PFSK-1 (cell line): Measurements from ENCODE around the gene NALCN.

Source experiments
- POLR2AphosphoS5 ChIP-seq: IDR thresholded peaks from 2 replicates; pipeline ENCODE4 v1.6.1; 2012; ENCODE audit warnings: low read depth, mild to moderate bottlenecking, control low read depth, low read length, moderate library complexity
- SIN3A ChIP-seq: IDR thresholded peaks from 2 replicates; pipeline ENCODE4 v1.6.1; 2012; ENCODE audit warnings: mild to moderate bottlenecking, low read length, moderate library complexity, borderline replicate concordance; ENCODE audit not compliant: insufficient read depth
- TF ChIP-seq, protein P1 (sequence below), 2 experiments: IDR thresholded peaks; 2 replicates each; pipeline versions ENCODE4 v1.6.1 to v1.8.0; 2011 to 2012; ENCODE audit warnings: low read depth in 2 of 2, low read length in 2 of 2, control low read depth in 1 of 2, inconsistent platforms in 1 of 2, mild to moderate bottlenecking in 1 of 2, moderate library complexity in 1 of 2; ENCODE audit not compliant: insufficient read depth in 1 of 2

DNA sequence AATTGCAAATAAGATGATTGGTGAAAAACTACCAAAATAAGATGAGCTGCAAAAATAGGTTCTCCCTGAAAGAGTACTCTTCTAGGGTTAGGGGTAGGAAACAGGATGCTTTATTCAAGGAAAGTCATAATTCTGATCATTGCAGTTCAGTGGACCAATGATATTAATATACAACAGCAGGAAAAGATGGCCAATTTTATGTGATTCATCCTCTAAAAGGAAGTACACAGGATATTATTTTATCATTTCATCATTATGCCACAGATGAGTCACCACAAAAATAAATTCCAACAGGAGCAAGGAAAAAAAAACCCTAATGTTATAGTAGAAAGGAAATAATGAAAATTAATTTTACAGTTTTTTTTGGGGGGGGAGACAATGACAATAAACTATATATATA lies 205.0 kb downstream of the NALCN start:
- no peak for TF ChIP-seq SIN3A
- TF ChIP-seq, protein P1, sequence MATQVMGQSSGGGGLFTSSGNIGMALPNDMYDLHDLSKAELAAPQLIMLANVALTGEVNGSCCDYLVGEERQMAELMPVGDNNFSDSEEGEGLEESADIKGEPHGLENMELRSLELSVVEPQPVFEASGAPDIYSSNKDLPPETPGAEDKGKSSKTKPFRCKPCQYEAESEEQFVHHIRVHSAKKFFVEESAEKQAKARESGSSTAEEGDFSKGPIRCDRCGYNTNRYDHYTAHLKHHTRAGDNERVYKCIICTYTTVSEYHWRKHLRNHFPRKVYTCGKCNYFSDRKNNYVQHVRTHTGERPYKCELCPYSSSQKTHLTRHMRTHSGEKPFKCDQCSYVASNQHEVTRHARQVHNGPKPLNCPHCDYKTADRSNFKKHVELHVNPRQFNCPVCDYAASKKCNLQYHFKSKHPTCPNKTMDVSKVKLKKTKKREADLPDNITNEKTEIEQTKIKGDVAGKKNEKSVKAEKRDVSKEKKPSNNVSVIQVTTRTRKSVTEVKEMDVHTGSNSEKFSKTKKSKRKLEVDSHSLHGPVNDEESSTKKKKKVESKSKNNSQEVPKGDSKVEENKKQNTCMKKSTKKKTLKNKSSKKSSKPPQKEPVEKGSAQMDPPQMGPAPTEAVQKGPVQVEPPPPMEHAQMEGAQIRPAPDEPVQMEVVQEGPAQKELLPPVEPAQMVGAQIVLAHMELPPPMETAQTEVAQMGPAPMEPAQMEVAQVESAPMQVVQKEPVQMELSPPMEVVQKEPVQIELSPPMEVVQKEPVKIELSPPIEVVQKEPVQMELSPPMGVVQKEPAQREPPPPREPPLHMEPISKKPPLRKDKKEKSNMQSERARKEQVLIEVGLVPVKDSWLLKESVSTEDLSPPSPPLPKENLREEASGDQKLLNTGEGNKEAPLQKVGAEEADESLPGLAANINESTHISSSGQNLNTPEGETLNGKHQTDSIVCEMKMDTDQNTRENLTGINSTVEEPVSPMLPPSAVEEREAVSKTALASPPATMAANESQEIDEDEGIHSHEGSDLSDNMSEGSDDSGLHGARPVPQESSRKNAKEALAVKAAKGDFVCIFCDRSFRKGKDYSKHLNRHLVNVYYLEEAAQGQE (IDR thresholded peaks at IDR 0.05; ENCODE audit: insufficient read depth in 1 of 2, low read depth in 2 of 2, low read length in 2 of 2): no peak
- TF ChIP-seq POLR2AphosphoS5: no peak
